HG02885 (cell line): ENCODE measurements around the gene SDSL.

Source experiments
- ATAC-seq: cut with Tn5 transposase; IDR thresholded peaks from one replicate; pipeline ENCODE4 v1.9.1; 2021; ENCODE audit warnings: mild to moderate bottlenecking; ENCODE audit not compliant: unreplicated experiment, poor library complexity

Gene SDSL

GRCh38 chr12:113465808-113466453 is 43.8 kb downstream of the SDSL start:
- ATAC-seq: no peak

- no peak for ATAC-seq
These were observed 44.4 kb downstream of the SDSL start for GRCh38 chr12:113466454-113467141.

- no peak for ATAC-seq
These were observed 44.9 kb downstream of the SDSL start for GRCh38 chr12:113467142-113467501.

DNA sequence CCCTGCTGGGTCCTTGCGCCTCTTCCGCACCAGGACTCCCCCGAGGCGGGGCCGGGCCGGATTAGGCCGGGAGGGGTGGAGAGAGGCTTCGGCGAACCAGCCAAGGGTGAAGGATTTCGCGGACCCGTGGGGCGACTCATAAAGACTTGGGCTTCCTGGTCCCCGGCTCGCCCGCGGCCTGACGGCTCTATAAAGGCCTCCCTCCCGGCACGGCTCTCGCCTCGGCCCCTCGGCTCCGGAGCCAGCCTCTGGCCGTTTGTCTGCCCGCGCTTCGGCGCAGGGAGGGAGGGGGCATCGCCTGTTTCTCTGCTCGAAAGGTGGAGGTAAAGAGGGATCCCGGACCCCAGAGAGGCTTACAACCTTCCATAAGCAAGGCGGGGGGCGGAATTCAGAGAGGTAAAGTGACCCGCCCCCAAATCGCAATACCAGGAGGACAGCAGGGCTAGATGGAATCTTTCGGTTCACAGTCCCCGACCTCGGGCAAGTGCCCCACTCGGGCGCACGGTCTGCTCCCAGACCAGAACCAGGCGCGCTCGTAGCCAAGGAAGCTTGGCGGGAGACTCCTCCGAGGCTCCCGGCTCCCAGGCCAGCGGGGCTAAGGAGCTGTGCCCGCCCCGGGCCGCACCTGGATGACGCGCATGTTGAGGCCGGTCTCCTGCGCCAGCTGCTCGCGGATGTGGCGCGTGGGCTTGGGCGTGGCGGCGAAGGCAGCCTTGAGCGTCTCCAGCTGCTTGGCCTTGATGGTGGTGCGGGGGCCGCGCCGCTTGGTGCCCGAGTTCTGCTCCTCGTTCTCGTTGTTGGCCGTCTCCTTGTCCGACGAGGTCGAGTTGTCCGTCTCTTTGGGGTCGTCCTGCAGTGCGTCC is 45.6 kb downstream of the SDSL start:
- ATAC-seq: no peak

DNA sequence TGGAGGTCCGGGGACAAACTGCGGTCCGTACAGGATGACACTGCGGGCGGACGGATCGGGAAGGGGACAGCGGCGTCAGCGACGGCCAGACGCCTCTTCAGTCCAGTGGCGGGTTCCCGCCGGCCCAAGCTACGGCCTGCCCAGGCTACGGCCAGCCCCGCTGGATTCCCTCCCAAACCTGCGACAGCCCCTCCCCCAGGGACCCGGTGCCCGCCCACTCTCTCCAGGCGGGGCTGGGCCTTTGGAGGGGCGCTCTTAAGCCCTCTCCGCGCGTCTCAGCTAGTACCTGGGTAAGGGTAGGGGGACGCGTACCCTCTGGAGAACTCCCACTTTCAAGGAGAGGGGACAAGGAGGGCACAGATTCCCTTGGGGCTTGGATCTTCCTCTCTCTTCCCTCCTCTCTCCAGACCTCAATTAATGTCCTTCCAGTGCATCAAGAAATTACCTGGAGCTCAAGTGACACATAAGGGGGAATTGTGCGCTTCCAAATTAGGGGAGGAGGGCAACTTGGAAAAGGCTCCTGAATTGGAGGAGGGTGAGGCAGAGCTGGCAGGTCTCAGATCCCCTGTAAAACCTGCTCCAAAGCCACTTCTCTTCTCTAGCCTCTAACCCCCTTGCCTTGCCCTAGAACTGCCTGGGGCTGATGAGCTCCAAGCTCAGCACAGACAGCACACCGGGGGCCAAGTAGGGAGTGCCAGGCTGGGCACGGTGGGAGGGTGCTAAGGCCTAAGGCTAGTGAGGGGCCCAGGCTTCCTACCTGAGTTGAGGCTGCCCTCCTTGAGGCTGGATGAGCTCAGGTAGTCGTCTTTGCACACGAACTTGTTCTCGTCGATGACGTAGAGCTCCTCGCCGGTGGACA is 46.4 kb downstream of the SDSL start:
- no peak for ATAC-seq

DNA sequence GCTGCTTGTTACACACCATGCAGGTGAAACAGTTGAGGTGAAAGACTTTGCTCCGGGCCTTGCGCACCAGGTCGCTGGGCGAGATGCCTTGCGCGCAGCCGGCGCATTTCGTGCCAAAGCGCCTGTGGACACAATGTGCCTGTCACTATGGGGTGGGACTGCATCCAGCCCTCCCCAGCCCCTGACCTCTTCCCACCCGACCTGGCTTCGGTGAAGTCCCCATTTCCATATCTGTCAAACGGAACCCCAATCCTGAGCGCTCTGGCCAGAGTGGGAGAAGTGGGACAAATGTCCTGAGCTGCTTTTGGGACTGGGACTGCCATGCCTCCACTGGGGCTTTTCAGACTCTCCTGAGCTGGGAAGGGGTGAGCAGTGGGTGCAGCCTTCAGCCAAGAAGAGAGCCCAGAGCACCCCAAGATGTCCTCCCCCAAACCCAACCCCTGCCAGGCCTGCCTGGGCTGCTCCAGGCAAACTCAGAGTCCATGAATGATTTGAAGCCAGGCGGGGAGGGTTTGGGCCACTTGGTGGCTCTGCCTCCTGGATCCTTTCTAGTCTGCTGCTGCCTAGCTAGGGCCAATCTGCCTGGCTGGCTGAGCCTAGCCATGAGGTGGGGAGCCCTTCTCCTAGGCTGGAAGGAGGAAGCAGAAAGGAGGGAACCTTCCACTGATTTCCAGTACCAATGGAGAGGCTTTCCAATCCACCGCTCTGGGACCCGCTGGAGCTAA is 47.2 kb downstream of the SDSL start:
- ATAC-seq: no peak

DNA sequence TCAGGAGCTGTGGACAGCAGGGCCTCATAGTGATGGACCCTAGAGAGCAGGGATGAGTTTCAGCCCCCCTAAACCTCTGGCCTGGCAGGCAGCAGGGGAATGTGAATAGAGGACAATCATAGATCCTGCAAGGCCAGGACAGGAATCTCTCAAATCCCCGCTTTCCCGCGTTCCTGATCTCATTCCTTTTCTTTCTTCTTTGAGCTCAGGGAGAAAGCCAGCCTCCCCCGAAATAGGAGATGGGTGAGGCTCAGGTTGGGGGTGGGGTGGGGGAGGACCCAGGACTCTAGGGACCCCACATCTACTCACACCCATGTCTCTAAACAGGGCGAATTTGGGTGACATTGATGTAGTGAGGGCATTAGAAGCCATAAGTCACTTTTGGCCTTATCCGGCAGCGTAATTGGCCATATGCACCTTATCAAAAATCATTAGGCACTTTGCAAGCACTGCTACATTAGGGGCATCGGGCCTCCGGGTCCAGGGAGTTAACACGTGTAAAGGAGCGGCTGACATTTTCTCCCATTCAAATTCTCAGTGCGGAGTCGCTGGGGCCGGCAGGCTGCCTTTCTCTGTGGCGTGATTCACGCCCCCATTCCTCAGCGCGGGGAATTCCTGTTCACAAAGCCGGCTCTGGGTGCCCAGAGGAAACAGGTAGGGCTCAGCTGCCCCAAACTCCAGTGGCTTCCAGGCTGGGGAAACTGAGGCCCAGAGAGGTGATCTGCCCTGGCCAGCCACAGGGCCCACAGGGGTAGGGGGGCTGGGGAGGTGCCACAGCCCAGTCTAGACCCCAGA is 48.0 kb downstream of the SDSL start:
- no peak for ATAC-seq

- ATAC-seq: no peak
These were observed 48.9 kb downstream of the SDSL start for GRCh38 chr12:113470871-113471618.

DNA sequence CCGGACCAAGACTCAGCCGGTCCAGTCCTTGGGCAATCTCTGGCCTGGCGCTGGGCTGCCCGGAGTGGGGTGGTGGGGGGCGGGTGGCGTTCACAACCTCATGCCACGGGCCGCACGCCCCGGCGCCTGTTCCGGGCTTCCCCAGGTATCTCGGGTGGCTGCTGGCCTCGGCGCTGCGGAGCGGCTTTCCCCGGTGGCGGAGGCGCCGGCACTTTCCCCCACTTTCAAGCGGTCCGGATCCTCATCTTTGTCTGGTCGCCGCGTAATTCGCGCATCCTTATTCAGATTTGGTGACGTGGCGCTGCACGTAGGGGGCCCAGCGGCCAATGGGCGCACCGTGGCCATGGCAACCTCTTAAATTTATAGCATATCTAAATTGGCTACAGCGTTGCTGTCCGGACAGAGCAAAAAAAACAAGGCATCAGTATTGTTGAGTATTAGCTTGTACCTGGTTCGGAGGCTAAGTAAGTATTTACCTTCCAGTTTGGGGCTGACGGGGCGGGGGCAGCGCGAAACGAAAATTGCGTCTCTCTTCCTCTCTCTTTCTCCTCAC is 49.5 kb downstream of the SDSL start, which contains the start of gene LHX5:
Gene LHX5 (minus strand): TSS at position 253 of the 553 bp plus-strand sequence. CDS start 373 bp downstream, outside the sequence.
- ATAC-seq: no peak

DNA sequence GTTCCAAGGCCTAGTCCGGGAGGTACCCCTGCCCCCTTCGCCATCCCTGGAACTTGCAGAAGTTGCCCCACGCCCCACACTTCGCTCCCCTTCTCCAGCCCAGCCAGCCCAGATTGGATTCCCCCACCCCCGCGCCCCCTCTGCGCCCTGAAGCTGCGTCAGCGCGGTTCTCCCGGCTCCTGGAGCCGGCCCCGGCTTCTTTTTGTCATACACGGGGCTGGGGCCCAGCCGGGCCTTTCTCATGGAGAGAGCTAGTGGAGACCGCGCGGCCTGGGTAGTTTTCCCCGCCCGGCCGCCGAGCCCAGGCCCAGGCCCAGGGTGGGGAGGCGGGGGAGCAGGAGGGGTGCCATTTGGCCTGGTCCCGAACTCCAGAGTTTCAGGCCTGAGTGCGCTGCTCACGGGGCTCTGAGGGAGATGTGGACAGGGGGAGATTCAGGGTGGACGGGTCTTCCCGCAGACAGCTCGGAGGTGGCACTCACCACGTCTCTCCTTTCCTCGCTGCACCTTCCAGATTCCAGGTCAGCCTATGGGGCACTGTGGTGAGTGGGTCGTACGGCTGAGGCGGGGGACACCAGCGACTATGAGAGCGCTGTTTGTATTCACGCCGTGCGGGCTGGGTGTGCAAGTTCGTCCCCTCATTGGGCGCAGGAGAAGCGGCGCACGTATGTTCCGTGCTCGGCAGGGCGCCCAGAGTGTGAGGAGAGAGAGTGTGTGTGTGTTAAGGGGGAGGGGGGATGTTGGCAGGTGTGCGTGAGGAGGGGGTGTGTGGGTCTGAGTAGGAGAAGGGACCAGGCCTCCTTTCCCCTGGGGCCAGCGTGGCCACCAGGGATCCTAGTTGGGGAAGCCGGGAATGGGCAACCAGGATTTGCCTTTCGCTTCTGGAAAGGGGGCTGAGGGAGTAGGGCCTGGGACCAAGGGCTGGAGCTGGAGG is 50.3 kb downstream of the SDSL start:
- ATAC-seq: no peak

DNA sequence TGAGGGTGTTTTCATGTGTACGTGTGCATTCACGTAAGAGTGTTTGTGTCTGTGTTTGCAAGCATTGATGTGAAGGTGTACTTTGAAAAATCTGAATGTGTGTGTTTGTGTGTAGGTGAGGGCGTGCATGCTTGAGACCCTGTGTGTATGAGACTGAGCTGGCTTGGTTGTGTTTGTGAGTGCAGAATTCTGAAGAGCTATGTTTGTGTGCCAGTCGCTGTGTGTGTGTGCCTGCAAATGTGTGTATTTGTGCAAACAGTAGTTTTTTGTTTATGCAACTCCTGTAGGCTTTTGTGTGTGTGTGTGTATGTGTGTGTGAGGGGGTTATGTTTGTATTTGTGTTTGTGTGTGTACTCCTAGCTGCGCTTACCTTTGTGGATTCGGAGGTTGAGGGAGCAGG is 51.2 kb downstream of the SDSL start:
- ATAC-seq: no peak

- ATAC-seq: no peak
These were observed 51.8 kb downstream of the SDSL start for GRCh38 chr12:113473942-113474341.

DNA sequence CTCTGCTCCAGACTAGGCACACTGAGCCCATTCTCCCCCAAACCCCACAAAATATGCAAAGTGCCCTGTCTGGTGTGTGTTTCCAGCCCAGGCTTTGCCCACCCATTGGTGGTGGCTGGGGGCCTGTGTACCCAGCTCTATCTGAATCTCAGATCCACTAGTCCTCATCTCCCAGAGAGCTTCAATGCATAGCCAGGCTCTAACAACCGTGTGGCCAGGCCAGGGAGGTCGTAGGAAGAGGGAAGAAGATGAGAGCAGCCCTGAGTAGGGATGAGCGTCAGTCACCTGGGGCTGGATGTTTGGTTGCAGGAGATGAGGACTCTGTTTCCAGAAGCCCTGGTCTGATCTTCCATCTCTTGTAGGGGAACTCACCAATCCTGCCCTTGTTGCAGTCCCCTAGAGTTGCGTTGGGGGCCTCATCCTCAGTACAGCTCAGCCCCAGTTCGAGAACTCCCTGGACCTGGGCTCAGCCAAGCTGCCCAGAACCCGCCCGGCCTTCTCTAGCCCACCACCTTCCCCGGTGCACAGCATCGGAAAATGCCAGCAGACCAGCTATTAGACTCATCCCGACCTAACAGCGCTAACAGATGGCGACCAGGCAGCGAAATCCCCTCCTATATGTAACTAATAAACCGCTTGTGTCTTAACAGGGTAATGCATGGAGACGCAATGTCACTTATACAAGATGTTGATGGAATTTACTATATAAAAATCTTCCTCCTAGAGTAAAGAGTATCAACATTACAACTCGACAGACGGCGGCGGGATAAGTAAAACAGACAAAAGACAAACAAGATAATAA is 52.7 kb downstream of the SDSL start:
- no peak for ATAC-seq

DNA sequence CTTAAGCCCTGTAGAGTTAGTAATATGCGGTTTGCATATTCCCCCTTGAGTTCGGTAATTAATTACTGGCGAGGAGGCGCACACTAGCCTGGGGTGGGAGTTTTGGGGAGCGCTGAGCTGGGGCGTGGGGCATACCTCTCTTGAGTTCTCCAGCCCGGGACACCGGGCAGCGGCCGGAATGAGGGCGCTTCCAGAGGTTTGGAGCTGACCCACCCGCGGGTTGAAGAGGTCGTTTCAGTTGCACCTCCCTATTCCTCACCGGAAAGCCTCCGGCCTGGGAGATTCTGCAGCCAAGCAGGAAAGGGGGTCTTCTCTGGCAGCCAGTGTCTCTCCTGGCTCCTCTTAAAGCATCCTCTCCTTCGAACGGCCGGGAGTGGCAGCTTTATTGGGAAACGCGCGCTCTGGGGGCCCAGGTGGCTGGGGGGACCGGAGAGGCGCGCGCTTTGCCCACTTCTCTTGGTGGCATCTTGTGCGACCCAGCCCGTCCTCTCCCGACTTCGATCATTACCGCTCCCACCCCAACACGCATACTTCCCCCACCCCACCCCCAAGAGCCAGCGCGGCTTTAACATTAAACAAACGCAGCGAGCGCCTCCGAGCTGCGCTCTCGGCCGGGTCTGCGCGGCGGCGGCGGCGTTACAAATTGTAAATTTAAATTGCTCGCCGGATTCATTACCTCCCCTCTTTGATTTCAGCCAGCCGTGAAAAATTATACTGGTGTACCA is 53.4 kb downstream of the SDSL start:
- ATAC-seq: no peak

- ATAC-seq: no peak
These were observed 54.2 kb downstream of the SDSL start for GRCh38 chr12:113476176-113476986.
